ENCODE results near the gene RDM1.
"Not testable (repeated sequence)": the region's sequence is repeated elsewhere in the genome, so short reads cannot be mapped to it uniquely, and the experiment has no call there.

GRCh38 chr17:35897772-35898171 lies 32.8 kb downstream of the RDM1 start:
- not testable (repeated sequence) for TF ChIP-seq CTCF (conservative IDR thresholded peaks at IDR 0.05; ENCODE audit: low read length); EZH2phosphoT487 (IDR thresholded peaks at IDR 0.05; ENCODE audit: borderline replicate concordance, low read depth, low read length)
